Measurements from ENCODE around the gene TTC31.
A peak's percentile ranks its signal among the peaks of the same experiment; 100 is the strongest.

TTC31 gene

GRCh38 chr2:74527741-74528140, 44.9 kb downstream of the TTC31 start:
- no peak for DNase-seq

DNA sequence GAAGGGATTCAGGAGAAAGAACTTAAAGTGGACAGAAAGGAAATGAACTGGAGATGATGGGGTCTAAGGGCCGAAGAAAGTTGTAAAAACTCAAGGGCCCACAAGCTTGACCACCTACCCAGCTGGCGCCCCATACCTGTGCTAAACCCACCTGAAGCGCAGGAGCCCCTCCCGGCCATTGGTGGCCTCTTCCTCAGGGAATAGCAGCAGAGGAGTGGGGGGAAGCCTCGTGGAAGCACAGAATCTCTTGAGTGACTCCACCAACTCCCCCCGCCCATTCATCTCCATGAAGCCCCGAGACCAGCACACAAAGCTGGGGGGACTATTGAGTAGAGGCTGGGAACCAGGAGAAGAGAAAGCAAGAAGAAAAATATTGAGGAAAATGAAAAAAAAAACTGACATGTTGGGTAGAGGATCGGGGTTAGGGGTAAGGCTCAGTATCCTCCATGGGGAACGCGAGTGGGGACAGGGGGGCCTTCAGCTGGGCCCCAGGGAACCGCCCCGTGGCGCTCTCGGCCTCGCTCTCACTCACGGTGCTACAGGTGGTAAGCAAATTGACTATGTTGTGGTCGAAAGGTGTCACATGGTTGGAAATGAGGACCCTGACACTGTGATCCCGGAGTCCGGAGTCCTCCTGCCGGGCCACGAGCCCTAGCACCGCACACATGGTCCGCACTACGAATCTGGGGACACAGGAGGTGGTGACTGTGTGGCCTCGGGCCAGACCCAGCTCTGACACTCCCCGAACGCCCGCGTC, 45.9 kb downstream of the TTC31 start:
- DNase-seq = no peak

GRCh38 chr2:74529357-74530238, 46.7 kb downstream of the TTC31 start, which contains the start of the genes AUP1 and HTRA2:
TSS of gene AUP1 (minus strand) at chr2:74529706. CDS start at chr2:74529629, 77 bp downstream.
TSS of gene HTRA2 (plus strand) at chr2:74529933. CDS start at chr2:74530007, 74 bp downstream.
- DNase-seq = peak; percentile 93

DNA sequence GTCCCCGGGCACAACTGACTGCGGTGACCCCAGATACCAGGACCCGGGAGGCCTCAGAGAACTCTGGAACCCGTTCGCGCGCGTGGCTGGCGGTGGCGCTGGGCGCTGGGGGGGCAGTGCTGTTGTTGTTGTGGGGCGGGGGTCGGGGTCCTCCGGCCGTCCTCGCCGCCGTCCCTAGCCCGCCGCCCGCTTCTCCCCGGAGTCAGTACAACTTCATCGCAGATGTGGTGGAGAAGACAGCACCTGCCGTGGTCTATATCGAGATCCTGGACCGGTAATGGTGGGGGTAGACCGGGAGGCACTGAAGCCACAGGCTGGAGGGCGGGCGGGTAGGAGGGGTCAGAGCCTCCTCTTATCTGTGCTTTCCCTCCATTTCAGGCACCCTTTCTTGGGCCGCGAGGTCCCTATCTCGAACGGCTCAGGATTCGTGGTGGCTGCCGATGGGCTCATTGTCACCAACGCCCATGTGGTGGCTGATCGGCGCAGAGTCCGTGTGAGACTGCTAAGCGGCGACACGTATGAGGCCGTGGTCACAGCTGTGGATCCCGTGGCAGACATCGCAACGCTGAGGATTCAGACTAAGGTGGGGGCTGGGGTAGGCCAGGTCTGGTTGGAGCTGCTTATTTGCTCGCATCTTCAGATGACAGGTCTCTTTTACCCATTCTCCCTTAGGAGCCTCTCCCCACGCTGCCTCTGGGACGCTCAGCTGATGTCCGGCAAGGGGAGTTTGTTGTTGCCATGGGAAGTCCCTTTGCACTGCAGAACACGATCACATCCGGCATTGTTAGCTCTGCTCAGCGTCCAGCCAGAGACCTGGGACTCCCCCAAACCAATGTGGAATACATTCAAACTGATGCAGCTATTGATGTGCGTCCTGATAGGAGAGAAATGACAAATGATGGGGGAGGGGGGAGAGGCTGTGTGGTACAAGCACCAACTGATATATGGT, 47.6 kb downstream of the TTC31 start:
- no peak for DNase-seq

GRCh38 chr2:74531666-74532065, 48.8 kb downstream of the TTC31 start:
- DNase-seq = no peak

- no peak for DNase-seq
Measured at GRCh38 chr2:74532222-74532621, 49.3 kb downstream of the TTC31 start.

DNA sequence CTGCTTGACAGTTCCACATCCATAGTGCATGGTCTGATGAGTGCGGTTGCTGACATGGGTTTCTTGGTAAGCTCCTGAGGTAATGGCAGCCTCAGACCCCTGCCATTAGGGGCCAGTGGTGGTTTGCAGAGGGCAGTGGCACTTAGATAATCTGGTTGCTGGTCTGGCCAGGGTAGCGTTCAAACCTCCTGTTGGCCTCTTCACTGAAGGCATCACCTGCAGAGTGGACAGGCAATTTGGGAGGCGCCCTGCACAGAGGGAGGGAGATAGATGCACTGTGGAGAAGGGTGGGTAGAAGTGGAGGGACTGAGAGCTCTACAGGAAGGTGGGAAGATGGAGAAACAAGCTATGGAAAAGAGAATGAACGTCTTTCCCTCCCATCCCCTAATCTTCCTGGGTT, 50.6 kb downstream of the TTC31 start:
- DNase-seq = no peak

DNA sequence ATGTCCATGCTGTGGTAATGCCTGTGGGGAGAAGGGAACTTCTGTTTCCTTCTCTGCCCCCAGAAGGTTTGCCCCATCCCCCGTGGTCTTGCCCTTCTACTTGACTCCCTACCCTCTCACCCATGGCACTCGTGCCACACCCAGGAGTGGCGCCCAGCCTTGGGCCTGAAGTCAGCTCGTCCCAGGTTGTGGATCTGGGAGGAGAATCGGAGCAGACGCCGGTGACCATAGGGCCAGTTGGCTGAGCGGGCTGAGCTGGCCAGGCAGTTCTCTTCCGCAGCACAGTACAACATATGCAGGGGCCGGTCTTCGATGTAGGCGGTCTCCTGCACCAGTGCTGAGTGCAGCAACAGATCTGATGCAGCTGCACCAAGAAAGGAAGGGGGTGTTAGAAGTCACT, 51.5 kb downstream of the TTC31 start:
- DNase-seq = no peak

GRCh38 chr2:74535440-74535965, 52.6 kb downstream of the TTC31 start:
- DNase-seq = no peak

- DNase-seq = no peak
Measured at GRCh38 chr2:74536166-74536950, 53.5 kb downstream of the TTC31 start.

GRCh38 chr2:74537140-74537539, 54.3 kb downstream of the TTC31 start:
- DNase-seq = no peak

DNA sequence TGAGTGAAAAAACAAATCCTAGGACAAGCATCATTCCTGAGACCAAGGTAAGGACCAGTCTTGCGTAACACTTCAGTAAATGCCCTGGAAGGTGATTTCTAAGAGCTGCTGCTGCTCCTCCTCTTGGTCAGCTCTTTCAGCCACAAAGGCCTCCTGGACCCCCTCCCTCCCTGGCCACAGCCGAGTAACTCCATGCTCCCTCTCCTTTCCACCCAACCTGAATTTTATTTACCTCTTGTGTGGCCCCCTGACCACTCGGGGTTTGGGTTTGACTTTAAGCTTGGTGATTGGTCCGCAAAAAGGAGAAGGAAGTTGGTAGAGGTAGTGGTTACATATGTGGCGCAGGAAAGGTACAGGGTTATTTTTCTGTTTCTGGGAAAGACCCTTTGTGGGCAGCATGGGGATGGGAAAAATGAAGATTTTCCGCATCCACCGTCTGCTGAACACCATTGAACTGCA, 56.0 kb downstream of the TTC31 start:
- DNase-seq = no peak

DNA sequence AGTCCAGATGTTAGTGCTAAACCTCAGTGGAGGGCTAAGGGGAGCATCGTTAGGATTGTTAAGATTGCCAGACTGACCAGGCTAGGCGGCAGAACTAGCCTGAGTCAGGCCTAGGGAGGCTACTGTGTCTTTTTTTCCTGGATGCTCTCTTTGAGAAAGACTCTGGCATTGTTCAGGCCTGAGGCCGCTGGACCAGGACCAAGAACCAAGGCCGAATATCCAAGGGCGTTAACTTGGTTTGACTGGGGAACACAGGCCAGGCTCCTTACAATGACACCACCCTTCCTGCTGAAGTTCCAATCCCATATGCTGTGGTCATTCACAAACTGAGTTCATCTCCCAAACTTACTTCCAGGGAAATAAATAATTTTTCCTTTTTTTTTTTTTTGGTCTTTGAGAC, 57.4 kb downstream of the TTC31 start:
- DNase-seq = no peak

- DNase-seq = no peak
Measured at GRCh38 chr2:74542978-74543377, 60.1 kb downstream of the TTC31 start.
